ENCODE measurements around the gene TANK.
"Not testable (repeated sequence)": the region's sequence is repeated elsewhere in the genome, so short reads cannot be mapped to it uniquely, and the experiment has no call there.

Gene TANK

DNA sequence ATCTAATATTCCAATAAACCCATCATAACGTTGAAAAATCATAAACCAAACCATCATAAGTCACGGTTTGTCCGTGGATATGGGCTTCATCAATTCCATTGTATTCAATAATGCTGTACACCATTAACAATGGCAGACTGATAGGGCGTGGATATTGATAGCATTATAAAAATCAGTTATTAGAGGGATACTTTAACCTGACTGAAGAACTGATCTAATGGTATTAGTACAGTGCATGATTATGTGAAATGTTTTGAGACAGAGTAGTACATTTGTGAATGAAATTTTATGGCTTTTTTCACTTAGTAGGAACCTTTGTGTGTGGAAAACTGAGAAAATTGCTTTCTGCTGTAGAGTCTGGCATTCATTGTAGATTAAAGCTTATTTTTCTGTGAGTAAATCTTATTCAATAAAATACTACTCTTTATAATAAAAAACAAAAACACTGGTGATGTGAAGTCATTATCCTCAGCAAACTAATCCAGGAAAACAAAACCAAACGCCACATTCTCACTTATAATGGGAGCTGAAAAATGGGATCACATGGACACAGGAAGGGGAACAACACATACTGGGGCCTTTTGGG is 119.1 kb downstream of the TANK start:
- DNase-seq: not testable (repeated sequence)

DNA sequence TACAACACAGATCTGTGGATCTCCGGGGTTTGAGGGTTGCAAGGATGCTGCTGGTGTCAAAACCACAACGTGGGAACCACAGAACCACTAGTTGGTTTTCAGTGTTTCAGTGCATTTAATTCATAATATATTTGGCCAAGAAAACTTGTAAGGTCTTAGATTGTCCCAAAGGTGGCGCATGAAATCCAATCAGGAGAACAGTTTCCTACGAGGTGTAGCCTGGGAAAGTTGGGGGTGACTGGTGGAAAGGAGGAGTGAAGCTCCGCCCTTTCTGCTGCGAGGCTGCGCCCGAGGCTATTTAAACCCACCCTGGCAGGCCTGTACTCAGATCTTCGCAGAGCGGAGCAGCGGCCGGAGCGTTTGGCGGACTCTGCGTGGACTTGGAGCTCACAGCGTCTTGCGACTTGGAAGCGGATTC is 120.7 kb downstream of the TANK start:
- peak; percentile 9 for DNase-seq

DNA sequence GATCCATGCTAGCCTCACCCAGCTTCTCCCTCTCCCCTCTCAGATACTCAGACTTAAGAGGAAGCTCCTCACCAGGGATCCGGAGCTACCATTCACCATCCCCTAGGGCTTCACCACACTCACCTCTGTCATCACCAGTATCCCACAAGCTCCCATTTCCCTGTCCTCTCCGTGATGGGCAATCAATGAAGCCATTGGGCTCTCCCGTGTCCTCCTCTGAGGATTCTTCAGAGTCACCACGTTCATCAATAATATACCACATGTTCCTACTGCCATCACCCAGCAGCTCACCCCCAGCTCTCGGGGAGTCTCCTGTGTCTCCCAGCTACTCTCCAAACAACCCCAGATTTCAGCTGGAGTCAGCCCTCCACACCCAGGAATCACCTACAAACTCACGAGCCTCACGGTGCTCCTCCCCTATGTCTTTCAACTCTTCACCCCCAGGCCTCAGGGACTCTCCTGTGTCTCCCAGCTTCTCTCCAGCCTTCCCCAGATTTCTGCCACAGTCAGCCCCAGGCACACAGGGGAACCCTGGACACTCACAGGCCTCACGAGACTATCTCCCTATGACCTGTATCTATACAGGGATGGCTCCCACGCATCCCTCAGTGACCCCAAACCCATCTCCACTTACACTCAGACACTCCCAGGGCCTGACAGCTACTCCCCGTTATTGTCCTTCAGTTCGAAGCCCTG is 121.5 kb downstream of the TANK start:
- not testable (repeated sequence) for DNase-seq

GRCh38 chr2:161282311-161282644 is 122.0 kb downstream of the TANK start:
- not testable (repeated sequence) for DNase-seq

- peak; percentile 8 for DNase-seq
Measured at GRCh38 chr2:161283926-161284325, 123.7 kb downstream of the TANK start.

Measured in fibroblast of skin of scalp (primary cell).